Medulla oblongata (tissue), 1 donor: ENCODE results near the gene SOS1.
"Not testable (repeated sequence)": the region's sequence is repeated elsewhere in the genome, so short reads cannot be mapped to it uniquely, and the experiment has no call there.

Experiments
- DNase-seq: peaks from one replicate; pipeline ENCODE4 v3.0.0-alpha.2; 2015; ENCODE audit errors: extremely low spot score

Gene SOS1

DNA sequence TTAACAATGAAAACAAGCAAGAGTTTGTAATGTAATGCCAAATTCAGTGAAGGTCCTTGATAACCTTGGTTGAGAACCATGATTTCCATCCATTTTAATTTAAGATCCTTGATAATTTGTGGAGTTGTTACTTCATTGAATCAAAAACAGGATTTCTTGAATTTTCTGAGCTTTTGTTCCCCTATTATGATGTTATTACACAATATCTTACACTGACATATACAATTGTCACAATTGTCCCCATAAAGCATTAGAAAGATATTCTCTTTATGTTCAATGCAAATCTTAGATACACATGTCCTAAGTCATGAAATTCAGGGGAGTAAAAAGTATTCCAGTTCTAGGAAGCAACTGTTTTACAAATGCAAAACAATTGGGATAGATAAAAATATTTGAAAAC, 147.6 kb downstream of the SOS1 start:
- DNase-seq, result no peak

DNA sequence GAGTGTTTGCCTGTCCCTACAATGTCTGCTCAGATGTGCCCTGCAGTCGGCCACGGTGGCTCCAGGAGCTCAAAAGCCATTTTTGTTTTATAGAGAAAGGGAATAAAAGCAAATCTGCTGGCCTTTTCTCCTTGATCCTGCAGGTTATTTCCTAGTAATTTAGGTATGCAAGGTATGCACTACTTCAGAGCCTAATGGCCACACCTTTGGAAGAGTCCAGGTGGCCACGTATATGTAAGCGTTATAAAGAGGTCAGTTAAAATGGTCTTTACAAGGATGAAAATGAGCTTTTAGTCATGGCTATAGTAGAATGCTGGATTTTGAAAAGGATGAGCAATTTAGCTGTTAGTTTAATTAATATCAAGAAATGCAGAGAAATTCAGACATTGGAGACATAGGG, 149.5 kb downstream of the SOS1 start:
- DNase-seq, result no peak

DNA sequence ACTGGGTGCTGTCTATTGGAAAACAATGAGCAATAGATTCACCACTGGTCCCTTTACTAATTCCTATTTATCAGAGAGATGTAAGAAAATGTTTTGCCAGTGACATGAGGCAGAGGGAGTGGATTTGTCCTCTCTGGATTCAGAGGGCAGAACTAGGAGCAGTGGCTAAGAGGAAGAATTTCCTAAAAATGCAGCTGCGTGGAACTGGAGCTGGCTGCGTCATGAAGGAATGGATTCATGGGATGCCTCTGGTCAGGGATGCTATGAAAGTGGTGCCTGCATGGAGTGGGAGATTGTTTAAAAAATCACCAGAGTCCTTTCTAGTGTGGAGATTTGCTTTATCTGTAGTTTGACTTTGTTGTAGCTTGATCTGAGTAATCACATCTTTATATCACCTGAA, 152.8 kb downstream of the SOS1 start:
- DNase-seq, result no peak

DNA sequence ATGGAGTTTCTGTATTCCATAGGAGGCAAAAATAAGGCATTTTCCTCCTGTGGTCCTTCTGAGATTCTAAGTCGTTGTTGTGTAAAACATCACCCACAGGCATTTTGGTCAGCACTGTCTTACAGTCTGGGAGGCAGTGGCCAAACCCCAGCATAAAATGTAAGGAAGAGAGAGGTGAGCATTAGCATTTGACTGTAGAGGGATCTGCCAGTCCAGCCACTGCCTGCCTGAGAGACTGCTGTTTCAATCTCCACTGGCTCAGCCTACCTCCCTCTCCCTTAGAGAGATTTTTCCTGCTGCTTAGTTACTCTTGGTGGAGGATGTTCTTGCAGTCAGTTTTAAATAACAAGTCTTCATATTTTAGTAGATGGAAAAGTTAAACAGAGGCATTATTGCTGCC, 154.2 kb downstream of the SOS1 start:
- DNase-seq, result no peak

DNA sequence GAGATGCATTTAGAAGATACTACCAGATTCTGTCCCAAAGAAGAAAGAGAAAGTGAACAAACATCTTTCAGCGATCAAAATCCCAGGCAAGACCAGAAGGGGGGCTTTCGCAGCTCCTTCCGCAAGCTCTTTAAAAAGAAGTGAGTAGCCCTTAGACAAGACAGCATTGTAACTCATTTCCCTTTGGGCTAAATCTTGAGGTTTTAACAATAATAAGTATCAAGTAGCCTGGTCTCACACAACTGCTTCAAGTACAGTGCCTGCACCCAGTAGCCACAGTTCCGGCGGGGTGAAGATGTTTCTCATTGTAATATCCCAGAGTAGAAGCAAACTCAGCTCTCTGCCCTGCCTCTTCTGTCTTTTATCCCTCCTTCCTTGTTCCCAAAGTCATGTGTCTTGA, 154.8 kb downstream of the SOS1 start:
- DNase-seq, result no peak

DNA sequence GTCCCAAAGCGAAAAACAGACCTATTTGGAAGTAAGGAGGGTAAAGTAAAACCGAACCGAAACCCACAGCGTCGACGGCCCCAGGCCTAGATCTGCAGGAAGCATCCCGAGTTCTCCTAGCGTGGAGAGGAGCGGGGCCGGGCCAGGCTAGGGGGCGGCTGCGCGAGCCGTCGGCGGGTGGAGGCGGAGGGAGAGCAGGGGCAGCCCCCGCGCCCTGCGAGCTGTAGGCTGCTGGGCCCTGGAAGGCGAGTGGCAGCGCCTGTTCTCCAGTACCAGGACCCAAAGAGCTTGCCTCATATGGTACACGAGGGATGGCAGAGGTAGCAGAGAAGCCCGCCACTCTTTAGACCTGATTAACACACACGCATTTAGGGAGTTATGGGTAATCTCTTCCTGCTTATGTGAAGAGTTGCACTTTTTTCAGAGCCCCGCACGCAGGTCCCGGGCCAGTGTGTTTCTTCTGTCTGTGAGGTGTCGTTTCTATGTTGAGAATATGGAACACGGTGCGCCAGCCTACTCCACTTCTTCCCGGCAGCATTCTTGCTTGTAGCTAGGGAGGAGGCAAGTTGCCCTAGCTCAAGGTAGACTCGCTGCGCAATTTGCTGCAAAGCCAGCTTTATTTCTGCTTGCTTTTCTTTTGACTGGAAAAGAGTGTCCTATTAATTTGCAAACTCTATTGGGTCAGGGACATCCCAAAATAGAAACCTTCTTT, 160.1 kb downstream of the SOS1 start:
- DNase-seq, result no peak

DNA sequence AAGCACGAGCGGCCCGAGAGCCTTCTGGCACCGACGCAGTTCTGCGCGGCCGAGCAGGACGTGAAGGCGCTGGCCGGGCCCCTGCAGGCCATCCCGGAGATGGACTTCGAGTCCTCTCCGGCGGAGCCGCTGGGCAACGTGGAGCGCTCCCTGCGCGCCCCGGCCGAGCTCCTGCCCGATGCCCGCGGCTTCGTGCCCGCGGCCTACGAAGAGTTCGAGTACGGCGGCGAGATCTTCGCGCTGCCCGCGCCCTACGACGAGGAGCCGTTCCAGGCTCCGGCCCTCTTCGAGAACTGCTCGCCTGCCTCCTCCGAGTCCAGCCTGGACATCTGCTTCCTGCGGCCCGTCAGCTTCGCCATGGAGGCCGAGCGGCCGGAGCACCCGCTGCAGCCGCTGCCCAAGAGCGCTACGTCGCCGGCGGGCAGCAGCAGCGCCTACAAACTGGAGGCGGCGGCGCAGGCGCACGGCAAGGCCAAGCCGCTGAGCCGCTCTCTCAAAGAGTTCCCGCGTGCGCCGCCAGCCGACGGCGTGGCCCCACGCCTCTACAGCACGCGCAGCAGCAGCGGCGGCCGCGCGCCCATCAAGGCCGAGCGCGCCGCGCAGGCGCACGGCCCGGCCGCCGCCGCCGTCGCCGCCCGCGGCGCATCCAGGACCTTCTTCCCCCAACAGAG, 160.8 kb downstream of the SOS1 start:
- peak; percentile 51 for DNase-seq

DNA sequence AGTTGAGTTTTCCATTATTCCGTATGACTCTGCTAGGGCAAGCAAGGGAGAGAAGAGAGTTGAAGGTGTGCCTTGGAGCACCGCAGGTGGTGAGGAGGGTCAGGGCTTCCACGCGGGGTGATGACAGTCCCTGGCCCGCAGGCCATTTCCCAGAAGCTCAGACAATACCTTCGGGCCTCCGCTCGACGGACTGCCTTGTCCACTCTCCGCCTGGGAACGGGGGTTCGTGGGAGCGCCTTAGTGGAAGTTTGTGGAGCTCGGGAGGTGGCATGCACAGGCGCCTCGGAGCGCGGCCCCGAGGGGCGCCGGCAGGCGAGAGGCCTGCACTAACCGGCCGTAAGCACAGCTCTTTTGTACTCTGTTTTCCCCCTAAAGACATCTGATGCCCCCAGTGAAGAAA, 161.4 kb downstream of the SOS1 start:
- DNase-seq, result no peak

DNA sequence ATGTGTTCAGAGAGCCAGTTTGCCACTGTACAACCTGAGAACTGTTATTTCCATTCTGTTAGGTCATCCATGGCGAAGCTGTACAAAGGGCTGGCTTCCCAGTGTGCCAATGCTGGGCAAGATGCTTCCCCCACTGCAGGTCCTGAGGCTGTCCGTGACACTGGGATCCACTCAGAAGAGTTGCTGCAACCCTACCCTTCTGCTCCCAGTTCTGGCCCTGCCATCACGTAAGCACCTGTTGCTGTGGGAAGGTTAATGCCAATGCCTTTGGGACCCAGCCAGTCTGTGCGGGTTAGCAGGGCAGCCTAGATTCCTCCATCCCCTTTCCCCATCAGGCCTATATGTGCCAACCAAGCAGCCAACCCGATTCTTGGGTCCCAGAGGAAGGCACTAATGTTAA, 162.9 kb downstream of the SOS1 start:
- DNase-seq, result no peak

DNA sequence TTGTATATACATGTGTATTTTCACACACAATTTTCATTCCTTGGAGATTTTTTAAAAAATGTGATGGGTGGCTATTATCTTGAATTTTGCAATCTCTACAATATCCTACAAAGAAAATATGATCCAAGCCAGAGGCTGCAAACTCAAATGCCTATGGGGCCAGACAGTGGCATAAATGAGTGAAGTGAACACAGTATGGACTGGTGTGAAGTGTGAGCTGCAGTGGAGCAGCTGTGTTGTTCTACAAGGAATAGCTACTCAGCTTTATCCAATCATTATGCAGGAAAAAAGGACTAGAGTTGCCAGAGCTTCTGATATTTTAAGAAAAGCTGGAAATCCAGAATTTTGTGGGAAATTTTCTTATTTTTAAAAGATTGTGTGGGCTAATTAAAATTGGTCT, 169.1 kb downstream of the SOS1 start:
- DNase-seq, result no peak

DNA sequence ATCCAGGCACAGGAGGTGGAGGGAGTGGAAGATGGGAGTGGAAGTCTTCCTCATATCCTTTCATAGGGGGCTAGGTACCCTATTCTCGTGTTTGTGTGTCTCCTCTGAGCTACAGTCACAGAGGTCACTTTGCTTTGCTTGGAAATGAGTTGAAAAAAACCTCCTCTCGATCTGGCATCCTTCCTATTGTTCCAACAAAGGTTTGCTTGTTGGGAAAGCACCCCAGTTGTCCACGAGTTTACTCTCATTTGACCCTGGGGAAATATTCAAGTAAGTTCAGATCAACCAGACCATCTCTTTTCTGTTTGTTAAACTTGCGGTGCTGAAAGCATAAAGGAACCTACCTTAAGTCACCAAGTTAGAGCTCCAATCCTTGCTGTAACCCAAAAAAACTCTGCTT, 171.9 kb downstream of the SOS1 start:
- DNase-seq, result peak; percentile 29

DNA sequence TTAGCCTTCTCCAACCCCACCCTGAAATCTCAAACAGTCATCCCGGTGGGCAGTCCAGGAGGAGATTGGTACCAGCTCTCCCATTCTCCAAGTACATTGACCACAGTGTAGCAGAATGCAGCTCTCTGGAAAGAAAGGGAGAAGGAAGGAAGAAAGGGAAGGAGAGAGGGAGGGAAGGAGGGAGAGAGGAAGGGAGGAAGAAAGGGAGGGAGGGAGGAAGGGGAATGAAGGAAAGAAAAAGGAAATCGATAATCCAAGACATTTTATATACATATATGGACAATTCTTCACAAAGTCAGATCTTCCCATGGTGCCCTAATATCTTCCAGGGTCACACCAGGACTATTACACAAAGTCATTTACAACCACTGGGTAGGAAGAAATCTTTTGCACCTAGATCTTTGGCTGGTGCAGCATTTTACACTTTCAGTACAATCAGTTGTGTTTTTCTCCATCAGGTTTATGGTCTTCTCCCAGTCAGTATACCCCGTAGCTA, 172.4 kb downstream of the SOS1 start:
- DNase-seq, result no peak

DNA sequence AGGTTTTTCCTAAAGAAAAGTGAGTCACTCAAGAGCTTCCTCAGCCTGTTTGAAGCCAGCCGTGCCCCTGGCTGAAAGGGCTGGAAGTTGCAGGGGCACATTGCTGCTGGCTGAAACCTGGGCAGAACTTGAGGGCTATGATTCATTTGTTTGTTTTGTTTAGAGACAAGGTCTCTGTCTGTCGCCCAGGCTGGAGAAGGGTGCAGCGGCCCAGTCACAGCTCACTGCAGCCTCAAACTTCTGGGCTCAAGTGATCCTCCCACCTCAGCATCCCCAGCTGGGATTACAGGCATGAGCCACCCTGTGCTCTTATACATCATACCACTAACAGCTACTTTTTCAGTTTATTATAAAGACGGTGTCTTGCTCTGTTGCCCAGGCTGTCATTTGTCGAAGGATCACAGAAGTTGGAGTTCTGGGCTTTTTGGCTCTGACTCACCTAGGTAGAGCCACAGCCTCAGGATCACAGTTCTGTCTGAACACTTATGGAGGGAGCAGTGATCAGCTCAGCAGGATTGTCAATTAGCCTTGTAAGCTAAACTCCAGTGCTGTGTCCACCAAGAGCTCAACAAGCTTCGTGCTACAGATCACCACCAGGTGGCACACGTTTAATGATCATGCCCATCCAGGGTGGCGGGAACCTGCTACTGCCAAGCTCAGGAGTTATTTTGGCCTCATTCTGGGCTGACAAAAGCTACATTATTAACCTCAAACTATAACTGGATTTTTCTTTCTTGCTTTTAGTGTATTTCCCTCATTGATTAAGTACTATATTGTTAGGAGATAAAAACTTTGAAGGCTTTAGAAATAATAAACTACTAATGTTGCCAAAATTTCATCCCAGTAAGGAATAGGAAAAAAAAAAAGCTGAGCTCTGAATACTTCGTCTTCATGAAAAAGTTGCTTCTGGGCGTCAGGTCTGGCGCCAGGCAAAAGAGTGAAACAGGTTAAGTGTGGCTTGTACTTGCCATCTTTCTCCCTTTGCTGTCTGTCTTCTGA, 173.3 kb downstream of the SOS1 start:
- peak; percentile 85 for DNase-seq

DNA sequence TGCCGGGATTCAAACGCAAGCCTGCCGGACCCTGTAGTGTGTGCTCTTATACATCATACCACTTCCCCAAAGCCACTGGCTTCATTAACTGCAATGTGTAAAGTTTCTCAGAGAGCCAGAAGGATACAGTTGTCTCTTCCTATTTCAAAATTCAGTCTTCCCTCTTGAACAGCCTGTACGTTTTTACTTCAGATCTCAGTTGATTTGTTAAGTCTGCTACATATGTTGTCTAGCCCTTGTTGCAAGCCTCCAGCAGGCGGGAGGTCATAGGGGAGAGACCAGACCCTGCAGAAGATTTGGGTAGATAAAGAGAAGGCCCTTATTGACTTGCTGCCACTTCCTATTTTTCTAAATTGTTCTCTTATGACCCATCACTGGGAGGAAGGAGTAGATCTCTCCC, 174.9 kb downstream of the SOS1 start:
- no peak for DNase-seq

DNA sequence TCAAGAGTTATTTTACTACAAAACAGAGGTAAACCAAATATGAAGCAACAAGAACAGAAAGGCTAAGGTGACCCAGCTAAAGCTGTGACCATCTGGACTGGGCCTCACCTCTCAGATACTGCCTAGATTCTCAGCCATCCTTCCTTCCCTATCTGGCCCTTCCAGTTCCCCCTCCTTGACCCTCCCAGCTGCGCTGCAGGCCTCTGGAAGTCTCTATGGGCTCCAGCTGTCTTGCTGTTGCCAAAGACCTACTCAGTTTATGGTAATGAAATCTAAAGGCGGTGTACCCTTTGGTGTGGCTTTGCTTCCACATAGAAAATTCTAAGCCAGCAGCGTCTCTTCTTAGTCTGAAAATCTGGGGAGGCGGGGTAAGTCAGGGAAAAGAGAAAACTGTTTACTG, 175.5 kb downstream of the SOS1 start:
- DNase-seq, result no peak

DNA sequence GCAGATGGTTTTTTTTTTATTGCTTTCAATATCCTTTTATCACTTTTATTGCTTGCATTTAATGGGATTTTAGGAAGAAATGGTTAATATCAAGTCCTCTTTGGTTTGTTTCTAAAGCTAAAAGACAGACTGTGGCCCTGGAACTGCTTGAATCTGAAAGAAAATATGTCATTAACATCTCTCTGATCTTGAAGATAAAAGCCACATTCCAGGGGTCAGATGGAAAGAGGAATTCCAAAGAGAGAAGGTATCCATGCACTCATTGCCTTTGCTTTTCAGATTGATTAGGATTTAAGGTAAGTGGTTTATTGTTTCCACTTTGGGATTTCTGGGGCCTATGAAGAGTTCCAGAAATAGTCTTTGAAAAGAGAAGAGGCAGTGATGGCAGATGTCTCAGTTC, 177.1 kb downstream of the SOS1 start:
- no peak for DNase-seq

DNA sequence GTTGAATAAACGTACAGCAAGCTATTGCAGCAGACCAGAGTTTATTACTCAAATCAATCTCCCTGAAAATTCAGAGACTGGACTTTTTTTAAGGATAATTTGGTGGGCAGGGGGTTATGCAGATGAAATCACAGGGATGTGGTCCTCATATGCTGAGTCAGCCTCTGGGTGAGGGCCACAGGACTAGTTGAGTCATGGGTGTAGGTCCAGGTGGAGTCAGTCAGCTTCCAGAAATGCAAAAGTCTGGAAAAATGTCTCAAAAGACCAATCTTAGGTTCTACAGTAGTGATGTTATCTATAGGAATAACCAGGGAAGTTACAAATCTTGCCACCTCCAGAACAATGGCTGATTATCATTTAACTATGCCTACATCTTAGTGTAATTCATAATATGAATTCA, 180.1 kb downstream of the SOS1 start:
- DNase-seq, result no peak

DNA sequence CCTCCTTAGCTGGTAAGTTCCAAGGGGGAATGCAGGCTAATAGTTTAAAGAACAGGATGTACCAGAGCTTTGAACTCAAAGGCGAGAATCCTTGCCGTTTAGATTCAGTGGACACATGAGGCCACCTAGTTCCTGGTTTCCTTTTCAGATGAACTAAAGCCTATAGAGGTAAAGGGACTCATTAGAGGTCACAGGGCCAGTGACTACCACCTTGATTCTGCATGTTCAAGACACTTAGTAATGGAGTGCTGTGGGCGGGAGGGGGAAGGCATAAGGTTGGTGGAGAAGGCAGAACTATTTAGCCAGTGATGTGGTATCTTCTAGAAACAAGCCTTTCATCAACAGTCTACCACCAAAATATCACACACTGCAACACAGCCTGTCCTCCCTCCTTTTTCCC, 183.3 kb downstream of the SOS1 start:
- no peak for DNase-seq

DNA sequence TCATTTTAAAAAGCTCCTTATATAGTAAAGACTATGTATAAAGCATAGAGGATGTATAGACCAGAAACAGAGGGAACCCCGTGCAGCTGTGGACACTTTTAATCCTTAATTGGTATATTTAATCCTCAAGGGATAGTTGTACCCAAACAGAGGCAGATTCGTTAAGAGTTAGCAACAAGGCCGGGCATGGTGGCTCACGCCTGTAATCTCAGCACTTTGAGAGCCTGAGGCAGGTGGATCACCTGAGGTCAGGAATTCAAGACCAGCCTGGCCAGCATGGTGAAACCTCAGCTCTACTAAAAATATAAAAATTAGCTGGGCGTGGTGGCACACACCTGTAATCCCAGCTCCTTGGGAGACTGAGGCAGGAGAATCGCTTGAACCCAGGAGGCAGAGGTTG, 184.3 kb downstream of the SOS1 start:
- DNase-seq, result not testable (repeated sequence)

DNA sequence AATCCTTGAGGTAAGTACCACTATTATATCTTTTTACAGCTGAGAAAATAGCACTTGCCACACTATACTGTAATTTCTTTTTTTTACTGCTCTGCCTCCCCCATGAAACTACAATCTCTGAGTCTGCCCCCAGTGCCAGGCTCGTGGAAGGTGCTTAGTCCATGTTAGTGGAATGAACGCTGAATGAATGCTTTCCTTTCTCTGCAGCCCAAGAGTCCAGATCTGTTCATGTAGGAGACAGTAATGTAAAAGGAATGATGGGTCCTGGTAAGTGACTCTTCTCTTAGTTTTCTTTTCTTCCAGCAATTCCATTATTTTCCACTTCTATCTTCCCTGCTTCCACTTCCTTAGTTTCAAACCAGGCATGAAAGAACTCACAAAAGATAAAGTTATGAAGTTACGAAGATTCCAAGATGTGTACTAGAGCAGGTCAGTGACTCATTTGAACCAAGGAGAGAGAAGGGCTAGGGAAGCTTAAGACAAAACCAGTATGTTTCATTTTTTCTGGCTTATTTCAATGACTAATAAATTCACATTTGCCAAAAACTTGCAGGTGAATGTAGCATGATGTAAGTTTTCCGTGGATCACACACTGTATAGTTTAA, 185.2 kb downstream of the SOS1 start:
- DNase-seq, result no peak

DNA sequence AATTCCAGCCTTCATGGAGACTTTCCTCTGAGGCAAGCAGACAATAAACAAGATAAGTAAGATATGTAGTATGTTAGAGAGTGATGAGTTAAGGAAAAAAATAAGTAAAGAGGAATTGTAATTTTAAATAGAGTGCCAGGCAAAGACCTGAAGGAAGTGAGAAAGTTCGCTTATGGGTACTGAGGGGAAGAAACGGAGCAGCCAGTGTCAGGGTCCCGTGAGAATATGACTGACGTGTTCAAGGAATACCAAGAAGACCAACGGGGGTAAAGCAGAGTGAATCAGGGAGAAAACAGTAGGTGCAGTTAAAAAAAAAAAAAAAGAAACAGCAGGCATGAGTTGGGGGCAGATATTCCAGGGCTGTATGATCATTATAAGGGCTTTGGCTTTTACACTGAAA, 186.1 kb downstream of the SOS1 start:
- no peak for DNase-seq

DNA sequence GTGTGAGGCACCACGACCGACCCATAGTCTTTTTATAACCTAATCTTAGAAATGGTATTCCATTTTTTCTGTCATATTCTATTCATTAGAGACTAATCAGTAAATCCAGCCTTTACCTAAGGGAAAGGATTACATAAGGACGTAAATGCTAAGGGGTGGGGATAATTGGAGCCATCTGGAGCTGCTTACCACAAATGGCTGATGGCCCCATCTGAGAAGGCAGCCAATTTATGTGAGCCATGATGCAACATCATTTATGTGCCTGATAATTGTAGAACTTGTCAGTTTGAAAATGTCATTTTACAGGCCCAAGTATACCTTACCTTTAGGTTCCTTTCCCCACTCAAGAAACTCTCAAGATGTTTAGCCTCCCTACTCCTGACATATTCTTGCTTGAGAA, 187.2 kb downstream of the SOS1 start:
- no peak for DNase-seq
